ENCODE data around the gene ROBO1. TPM values are rescaled to one million over a fixed set of nuclear protein-coding genes. Genes with fewer than 3 reads are reported as not detected.

Gene ROBO1
- total RNA-seq, 1 experiment from 2014 or later = 19.5 TPM

- no peak for DNase-seq (ENCODE audit: low read depth)
Observed at GRCh38 chr3:78978037-78978436, 789.8 kb downstream of the ROBO1 start.

- no peak for DNase-seq (ENCODE audit: low read depth)
Observed at GRCh38 chr3:78977073-78977472, 790.7 kb downstream of the ROBO1 start.

- no peak for DNase-seq (ENCODE audit: low read depth)
Observed at GRCh38 chr3:78976200-78976599, 791.6 kb downstream of the ROBO1 start.

- DNase-seq (ENCODE audit: low read depth) = peak; percentile 41
Observed at GRCh38 chr3:78974181-78974790, 793.5 kb downstream of the ROBO1 start.

GRCh38 chr3:78972617-78973301, 795.0 kb downstream of the ROBO1 start:
- DNase-seq (ENCODE audit: low read depth) = peak; percentile 29

GRCh38 chr3:78970656-78971055, 797.1 kb downstream of the ROBO1 start:
- no peak for DNase-seq (ENCODE audit: low read depth)

- DNase-seq (ENCODE audit: low read depth) = peak; percentile 56
Observed at GRCh38 chr3:78969483-78969882, 798.3 kb downstream of the ROBO1 start.

GRCh38 chr3:78967061-78967460, 800.7 kb downstream of the ROBO1 start:
- no peak for DNase-seq (ENCODE audit: low read depth)

- no peak for DNase-seq (ENCODE audit: low read depth)
Observed at GRCh38 chr3:78963771-78964170, 804.0 kb downstream of the ROBO1 start.

GRCh38 chr3:78957456-78957855, 810.3 kb downstream of the ROBO1 start:
- no peak for DNase-seq (ENCODE audit: low read depth)

GRCh38 chr3:78951342-78951945, 816.4 kb downstream of the ROBO1 start:
- DNase-seq (ENCODE audit: low read depth) = no peak

- DNase-seq (ENCODE audit: low read depth) = peak; percentile 8
Observed at GRCh38 chr3:78941587-78941986, 826.2 kb downstream of the ROBO1 start.

GRCh38 chr3:78940626-78941025, 827.2 kb downstream of the ROBO1 start:
- DNase-seq (ENCODE audit: low read depth) = no peak

- DNase-seq (ENCODE audit: low read depth) = no peak
Observed at GRCh38 chr3:78940128-78940527, 827.7 kb downstream of the ROBO1 start.

GRCh38 chr3:78937475-78937874, 830.3 kb downstream of the ROBO1 start:
- DNase-seq (ENCODE audit: low read depth) = no peak

GRCh38 chr3:78927759-78928158, 840.0 kb downstream of the ROBO1 start:
- DNase-seq (ENCODE audit: low read depth) = no peak

- no peak for DNase-seq (ENCODE audit: low read depth)
Observed at GRCh38 chr3:78926523-78926922, 841.3 kb downstream of the ROBO1 start.

- DNase-seq (ENCODE audit: low read depth) = no peak
Observed at GRCh38 chr3:78924711-78925110, 843.1 kb downstream of the ROBO1 start.

GRCh38 chr3:78919021-78919755, 848.6 kb downstream of the ROBO1 start:
- peak; percentile 74 for DNase-seq (ENCODE audit: low read depth)

GRCh38 chr3:78918361-78919020, 849.3 kb downstream of the ROBO1 start:
- DNase-seq (ENCODE audit: low read depth) = peak; percentile 3

GRCh38 chr3:78917536-78917935, 850.3 kb downstream of the ROBO1 start:
- DNase-seq (ENCODE audit: low read depth) = no peak

- DNase-seq (ENCODE audit: low read depth) = no peak
Observed at GRCh38 chr3:78913711-78914110, 854.1 kb downstream of the ROBO1 start.

Measured in Daoy (cell line).